GM19468 (cell line): ENCODE measurements around the gene MYO16.
"Not testable (repeated sequence)": the region's sequence is repeated elsewhere in the genome, so short reads cannot be mapped to it uniquely, and the experiment has no call there.

Experiments used
- ATAC-seq: cut with Tn5 transposase; IDR thresholded peaks from one replicate; pipeline ENCODE4 v1.9.1; 2021; ENCODE audit warnings: mild to moderate bottlenecking, moderate library complexity, moderate number of reproducible peaks; ENCODE audit not compliant: unreplicated experiment; ENCODE audit errors: extremely low read depth

MYO16 gene

GRCh38 chr13:109205315-109205714 lies 575.9 kb downstream of the MYO16 start:
- no peak for ATAC-seq

GRCh38 chr13:109206616-109207015 lies 577.2 kb downstream of the MYO16 start:
- no peak for ATAC-seq

- ATAC-seq, result no peak
Measured at GRCh38 chr13:109207622-109208021, 578.2 kb downstream of the MYO16 start.

- ATAC-seq, result no peak
Measured at GRCh38 chr13:109208522-109208921, 579.1 kb downstream of the MYO16 start.

- ATAC-seq, result no peak
Measured at GRCh38 chr13:109209526-109209925, 580.1 kb downstream of the MYO16 start.

- no peak for ATAC-seq
Measured at GRCh38 chr13:109211616-109212015, 582.2 kb downstream of the MYO16 start.

GRCh38 chr13:109212650-109213049 lies 583.2 kb downstream of the MYO16 start:
- ATAC-seq, result no peak

- ATAC-seq, result no peak
Measured at GRCh38 chr13:109213714-109214113, 584.3 kb downstream of the MYO16 start.

GRCh38 chr13:109214393-109214792 lies 585.0 kb downstream of the MYO16 start:
- no peak for ATAC-seq

GRCh38 chr13:109215377-109215776 lies 586.0 kb downstream of the MYO16 start:
- no peak for ATAC-seq

- not testable (repeated sequence) for ATAC-seq
Measured at GRCh38 chr13:109217510-109217909, 588.1 kb downstream of the MYO16 start.

GRCh38 chr13:109220631-109221030 lies 591.2 kb downstream of the MYO16 start:
- no peak for ATAC-seq

- no peak for ATAC-seq
Measured at GRCh38 chr13:109224033-109224432, 594.6 kb downstream of the MYO16 start.

- ATAC-seq, result no peak
Measured at GRCh38 chr13:109226631-109227030, 597.2 kb downstream of the MYO16 start.

GRCh38 chr13:109227344-109227940 lies 598.0 kb downstream of the MYO16 start:
- ATAC-seq, result no peak

GRCh38 chr13:109228211-109228610 lies 598.8 kb downstream of the MYO16 start:
- no peak for ATAC-seq

- no peak for ATAC-seq
Measured at GRCh38 chr13:109231888-109232287, 602.5 kb downstream of the MYO16 start.

GRCh38 chr13:109233293-109233692 lies 603.9 kb downstream of the MYO16 start:
- no peak for ATAC-seq

GRCh38 chr13:109235901-109236300 lies 606.5 kb downstream of the MYO16 start:
- ATAC-seq, result no peak

GRCh38 chr13:109241160-109241559 lies 611.7 kb downstream of the MYO16 start:
- no peak for ATAC-seq

- ATAC-seq, result no peak
Measured at GRCh38 chr13:109243311-109243951, 614.0 kb downstream of the MYO16 start.

GRCh38 chr13:109244566-109244965 lies 615.2 kb downstream of the MYO16 start:
- ATAC-seq, result no peak
